ENCODE measurements around the gene LRRC36. TPM values are rescaled to one million over a fixed set of nuclear protein-coding genes. Genes with fewer than 3 reads are reported as not detected.
"Not testable (repeated sequence)": the region's sequence is repeated elsewhere in the genome, so short reads cannot be mapped to it uniquely, and the experiment has no call there.

The LRRC36 gene
- total and polyA plus RNA-seq, 8 donors = 0.37 to 33.0 (median 0.96) TPM; not detected in 4

DNA sequence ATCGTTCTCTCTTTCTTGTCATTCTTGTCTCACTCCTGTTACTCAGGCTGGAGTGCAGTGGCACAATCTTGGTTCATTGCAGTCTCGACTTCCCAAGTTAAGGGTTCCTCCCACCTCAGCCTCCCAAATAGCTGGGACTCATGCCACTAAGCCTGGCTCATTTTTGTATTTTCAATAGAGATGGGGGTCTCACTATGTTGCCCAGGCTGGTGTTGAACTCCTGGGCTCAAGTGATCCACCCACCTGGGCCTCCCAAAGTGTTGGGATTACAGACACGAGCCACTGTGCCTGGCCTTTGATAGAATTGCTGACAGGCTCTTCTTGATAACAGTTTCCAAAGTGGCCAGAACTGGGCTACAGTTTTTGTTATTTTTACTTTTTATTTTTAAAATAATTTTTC, 34.4 kb downstream of the LRRC36 start:
- no peak for TF ChIP-seq POLR2AphosphoS5 (IDR thresholded peaks at IDR 0.05)
- TF ChIP-seq, protein P1, sequence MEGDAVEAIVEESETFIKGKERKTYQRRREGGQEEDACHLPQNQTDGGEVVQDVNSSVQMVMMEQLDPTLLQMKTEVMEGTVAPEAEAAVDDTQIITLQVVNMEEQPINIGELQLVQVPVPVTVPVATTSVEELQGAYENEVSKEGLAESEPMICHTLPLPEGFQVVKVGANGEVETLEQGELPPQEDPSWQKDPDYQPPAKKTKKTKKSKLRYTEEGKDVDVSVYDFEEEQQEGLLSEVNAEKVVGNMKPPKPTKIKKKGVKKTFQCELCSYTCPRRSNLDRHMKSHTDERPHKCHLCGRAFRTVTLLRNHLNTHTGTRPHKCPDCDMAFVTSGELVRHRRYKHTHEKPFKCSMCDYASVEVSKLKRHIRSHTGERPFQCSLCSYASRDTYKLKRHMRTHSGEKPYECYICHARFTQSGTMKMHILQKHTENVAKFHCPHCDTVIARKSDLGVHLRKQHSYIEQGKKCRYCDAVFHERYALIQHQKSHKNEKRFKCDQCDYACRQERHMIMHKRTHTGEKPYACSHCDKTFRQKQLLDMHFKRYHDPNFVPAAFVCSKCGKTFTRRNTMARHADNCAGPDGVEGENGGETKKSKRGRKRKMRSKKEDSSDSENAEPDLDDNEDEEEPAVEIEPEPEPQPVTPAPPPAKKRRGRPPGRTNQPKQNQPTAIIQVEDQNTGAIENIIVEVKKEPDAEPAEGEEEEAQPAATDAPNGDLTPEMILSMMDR (IDR thresholded peaks at IDR 0.05) = no peak
- TF ChIP-seq EP300 (IDR thresholded peaks at IDR 0.05) = no peak
- TF ChIP-seq POLR2A (IDR thresholded peaks at IDR 0.05) = no peak
- Histone ChIP-seq H3K27me3 (no peaks in the 10 kb centered on the region), H3K27ac (no peak overlapping the region), H3K9me3 (no peaks in the 10 kb centered on the region), H3K36me3 (no peaks in the 10 kb centered on the region), H3K4me1 (peaks cover 10 to 32% (median 17%) of the 10 kb centered on the region in 4 donors), H3K4me3 (no peak overlapping the region)
- intact Hi-C loops (cut with DNase I; ENCODE audit: low total_unique reads) = no loop called here
- DNase-seq = no peak
- WGBS, 5 donors = 75 to 86% (median 80%) methylated on average over 3 of the region's 3 CpGs

DNA sequence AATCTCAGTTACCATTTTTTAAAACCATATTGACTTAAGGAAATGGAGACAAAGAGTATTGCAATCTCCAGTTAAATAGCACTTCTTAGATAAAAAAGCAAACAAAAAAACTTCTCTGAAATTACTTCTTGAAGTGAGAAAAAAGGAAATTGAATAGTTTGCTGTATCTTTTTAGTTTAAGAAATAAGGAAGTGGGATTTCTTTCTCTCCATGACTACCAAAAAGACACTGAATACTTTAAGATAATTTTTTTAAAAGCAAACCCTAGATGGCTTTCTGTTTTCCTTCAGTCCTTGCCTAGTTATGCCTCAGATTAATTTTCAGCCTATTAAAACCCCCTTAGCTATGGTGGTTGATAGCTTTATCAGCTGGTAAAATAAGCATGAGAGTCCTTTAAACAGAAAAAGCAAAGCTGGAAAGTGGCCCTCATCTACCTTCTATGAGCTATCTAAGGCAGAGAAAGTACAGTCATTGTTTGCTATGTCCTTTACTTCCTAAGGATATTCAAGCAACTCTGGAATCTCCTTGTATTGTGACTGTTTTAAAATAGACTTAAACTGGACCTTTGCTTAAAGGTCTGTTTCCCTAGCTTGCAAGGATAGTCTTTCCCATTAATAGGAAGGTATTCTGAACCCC, 38.1 kb downstream of the LRRC36 start:
- Histone ChIP-seq H3K4me3 (no peak overlapping the region), H3K27ac (peak overlapping the region in 4 of 5 donors; percentile 26 to 78 (median 55)), H3K4me1 (peaks cover 10 to 31% (median 17%) of the 10 kb centered on the region in 4 donors), H3K27me3 (no peaks in the 10 kb centered on the region), H3K36me3 (no peaks in the 10 kb centered on the region), H3K9me3 (no peaks in the 10 kb centered on the region)
- DNase-seq = peak in 1 of 2 donors; percentile 12
- intact Hi-C loops (cut with DNase I; ENCODE audit: low total_unique reads) = no loop called here
- TF ChIP-seq POLR2AphosphoS5 (IDR thresholded peaks at IDR 0.05) (no peak), EP300 (IDR thresholded peaks at IDR 0.05) (no peak), POLR2A (IDR thresholded peaks at IDR 0.05) (no peak)
- TF ChIP-seq, protein P1 (IDR thresholded peaks at IDR 0.05) = no peak

DNA sequence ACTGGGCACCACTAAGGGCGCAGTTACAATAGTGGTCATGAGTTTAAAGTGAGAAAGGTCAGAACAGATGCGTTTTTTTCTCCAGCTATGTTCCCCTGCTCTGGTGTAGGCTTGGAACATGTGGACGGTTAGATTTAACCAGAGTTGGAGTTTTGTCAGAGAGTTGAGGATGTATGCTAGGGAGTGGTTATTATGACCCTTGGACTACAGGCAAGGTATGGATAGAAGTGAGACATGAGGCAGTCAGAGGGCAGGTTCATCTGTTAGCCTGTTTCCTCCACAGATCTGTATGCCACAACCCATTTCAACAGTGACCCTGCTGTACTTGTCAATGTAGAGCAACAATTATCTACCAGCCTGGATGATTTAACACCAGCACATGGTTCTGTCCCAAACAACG, 44.0 kb downstream of the LRRC36 start:
- H3K36me3 ChIP-seq = no peaks in the 10 kb centered on the region
- H3K27ac ChIP-seq = no peak overlapping the region
- peak in 1 of 2 donors; percentile 8 for DNase-seq
- no peaks in the 10 kb centered on the region for H3K27me3 ChIP-seq
- intact Hi-C loops (cut with DNase I; ENCODE audit: low total_unique reads) = no loop called here
- WGBS, 5 donors = 84 to 95% (median 89%) methylated on average over 4 of the region's 4 CpGs
- H3K4me3 ChIP-seq = no peak overlapping the region
- no peaks in the 10 kb centered on the region for H3K9me3 ChIP-seq
- no peak for TF ChIP-seq EP300 (IDR thresholded peaks at IDR 0.05)
- no peak for TF ChIP-seq POLR2A (IDR thresholded peaks at IDR 0.05)
- peaks cover 0 to 9% (median 0%) of the 10 kb centered on the region in 4 donors for H3K4me1 ChIP-seq

DNA sequence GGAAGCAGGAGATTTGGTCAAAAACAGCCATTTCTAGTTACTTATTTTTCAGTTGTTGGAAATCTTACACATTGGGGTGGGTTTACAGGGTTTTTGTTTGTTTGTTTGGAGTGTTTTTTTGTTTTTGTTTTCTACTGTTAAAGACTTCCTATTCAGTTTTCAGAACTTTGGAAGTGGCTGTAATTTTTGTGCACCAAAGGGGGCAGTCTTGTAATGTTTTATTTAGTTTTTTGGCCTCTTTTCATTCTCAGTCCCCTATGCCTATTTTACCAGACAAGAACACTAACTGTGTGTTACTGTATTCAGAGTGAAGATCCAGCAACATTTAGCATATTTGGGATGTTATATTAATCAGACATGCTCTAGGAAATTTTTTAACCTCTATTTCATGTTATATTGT, 46.0 kb downstream of the LRRC36 start:
- no peaks in the 10 kb centered on the region for H3K36me3 ChIP-seq
- H3K9me3 ChIP-seq = no peaks in the 10 kb centered on the region
- H3K4me1 ChIP-seq = no peaks in the 10 kb centered on the region
- H3K4me3 ChIP-seq = no peak overlapping the region
- TF ChIP-seq, protein P1 (IDR thresholded peaks at IDR 0.05) = peak in 4 of 7 experiments; percentile 11 to 41 (median 22)
- no peak for TF ChIP-seq POLR2AphosphoS5 (IDR thresholded peaks at IDR 0.05)
- peak in 1 of 2 donors; percentile 58 for DNase-seq
- H3K27me3 ChIP-seq = no peaks in the 10 kb centered on the region
- no peak overlapping the region for H3K27ac ChIP-seq
- intact Hi-C loops (cut with DNase I; ENCODE audit: low total_unique reads) = no loop called here

DNA sequence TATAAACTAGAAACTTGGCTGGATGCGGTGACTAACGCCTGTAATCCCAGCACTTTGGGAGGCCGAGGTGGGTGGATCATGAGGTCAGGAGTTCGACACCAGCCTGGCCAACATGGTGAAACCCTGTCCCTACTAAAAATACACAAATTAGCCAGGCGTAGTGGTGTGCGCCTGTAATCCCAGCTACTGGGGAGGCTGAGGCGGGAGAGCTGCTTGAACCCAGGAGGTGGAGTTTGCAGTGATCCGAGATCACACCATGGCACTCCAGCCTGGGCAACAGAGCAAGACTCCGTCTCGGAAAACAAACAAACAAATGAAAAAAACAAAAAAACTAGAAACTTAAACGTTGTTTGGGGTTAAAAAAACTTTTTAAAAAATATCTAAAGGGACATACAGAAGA, 49.4 kb downstream of the LRRC36 start:
- H3K4me3 ChIP-seq, DNase-seq: not testable (repeated sequence)
- WGBS, 5 donors = 87 to 91% (median 90%) methylated on average over 11 of the region's 11 CpGs

More for the DNA sequence above, 49.4 kb downstream of the LRRC36 start:
- H3K4me1 ChIP-seq; intact Hi-C loops (cut with DNase I; ENCODE audit: low total_unique reads); H3K9me3 ChIP-seq; H3K27me3 ChIP-seq; H3K36me3 ChIP-seq; H3K27ac ChIP-seq: not testable (repeated sequence)
